HG02678 (cell line): ENCODE measurements around the gene NLE1.
"Not testable (repeated sequence)": the region's sequence is repeated elsewhere in the genome, so short reads cannot be mapped to it uniquely, and the experiment has no call there.

Experiments
- ATAC-seq: cut with Tn5 transposase; IDR thresholded peaks from one replicate; pipeline ENCODE4 v1.9.1; 2021; ENCODE audit warnings: mild to moderate bottlenecking, moderate library complexity; ENCODE audit not compliant: unreplicated experiment

NLE1 gene

DNA sequence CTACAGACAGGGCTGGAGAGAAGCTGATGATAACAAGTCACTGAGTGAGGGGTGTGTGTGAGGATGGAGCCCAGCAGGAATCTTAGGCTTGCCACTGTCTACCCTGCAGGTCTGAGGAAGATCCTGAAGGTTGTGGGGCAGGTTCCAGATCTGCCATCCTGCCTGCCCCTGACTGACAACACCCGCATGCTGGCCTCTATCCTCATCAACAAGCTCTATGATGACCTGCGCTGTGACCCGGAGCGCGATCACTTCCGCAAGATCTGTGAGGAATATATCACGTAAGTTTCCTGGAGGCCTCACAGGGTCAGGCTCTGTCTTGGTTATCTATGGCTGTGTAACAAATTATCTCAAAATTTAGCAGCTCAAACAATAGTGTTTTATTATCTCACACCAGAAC lies 21.8 kb upstream of the NLE1 start:
- no peak for ATAC-seq

- ATAC-seq: no peak
These were observed 20.7 kb upstream of the NLE1 start for GRCh38 chr17:35162755-35163154.

DNA sequence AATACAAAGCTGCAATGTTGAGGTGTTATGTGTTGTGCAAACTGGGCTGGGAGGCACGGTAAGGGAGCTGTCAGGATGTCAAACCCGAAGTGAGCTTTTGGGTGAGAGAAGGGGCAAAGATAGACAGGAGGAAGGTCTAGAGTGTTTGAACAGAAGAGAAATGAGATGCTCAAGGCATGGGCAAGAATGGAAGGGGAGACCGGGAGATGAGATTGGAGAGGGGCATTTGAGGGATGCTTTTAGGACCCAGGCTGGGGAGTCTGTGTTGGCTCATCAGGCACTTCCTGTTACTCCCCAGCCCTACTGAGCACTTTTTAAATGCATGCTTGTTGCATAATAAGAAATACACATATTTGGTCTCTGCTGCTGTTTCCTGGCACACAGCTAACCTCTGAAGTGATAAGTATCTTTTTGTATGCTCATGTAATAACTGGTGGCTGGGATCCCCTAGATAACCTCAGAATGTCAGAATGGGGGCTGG lies 19.2 kb upstream of the NLE1 start:
- no peak for ATAC-seq

- ATAC-seq: no peak
These were observed 18.5 kb upstream of the NLE1 start for GRCh38 chr17:35160354-35161201.

- no peak for ATAC-seq
These were observed 17.8 kb upstream of the NLE1 start for GRCh38 chr17:35159940-35160339.

DNA sequence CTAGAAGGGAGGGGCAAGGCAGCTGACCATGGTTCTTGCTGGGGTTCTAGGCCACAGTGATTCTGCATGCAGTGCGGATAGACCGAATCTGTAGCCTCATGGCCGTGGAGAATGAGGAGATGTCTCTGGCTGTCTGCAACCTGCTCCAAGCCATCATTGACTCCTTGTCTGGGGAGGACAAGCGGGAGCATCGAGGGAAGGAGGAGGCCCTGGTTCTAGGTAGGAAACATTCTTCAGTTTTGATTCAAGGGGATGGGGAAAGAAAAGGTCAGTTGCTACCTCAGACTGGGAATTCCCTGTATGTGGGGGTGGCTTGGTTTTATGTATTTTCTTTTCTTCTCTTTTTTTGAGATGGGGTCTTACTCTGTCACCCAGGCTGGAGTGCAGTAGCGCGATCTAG lies 13.1 kb upstream of the NLE1 start:
- ATAC-seq: no peak

GRCh38 chr17:35154196-35155165 lies 12.4 kb upstream of the NLE1 start:
- no peak for ATAC-seq

GRCh38 chr17:35152421-35153140 lies 10.5 kb upstream of the NLE1 start:
- ATAC-seq: no peak

GRCh38 chr17:35151080-35151479 lies 9.0 kb upstream of the NLE1 start:
- ATAC-seq: not testable (repeated sequence)

DNA sequence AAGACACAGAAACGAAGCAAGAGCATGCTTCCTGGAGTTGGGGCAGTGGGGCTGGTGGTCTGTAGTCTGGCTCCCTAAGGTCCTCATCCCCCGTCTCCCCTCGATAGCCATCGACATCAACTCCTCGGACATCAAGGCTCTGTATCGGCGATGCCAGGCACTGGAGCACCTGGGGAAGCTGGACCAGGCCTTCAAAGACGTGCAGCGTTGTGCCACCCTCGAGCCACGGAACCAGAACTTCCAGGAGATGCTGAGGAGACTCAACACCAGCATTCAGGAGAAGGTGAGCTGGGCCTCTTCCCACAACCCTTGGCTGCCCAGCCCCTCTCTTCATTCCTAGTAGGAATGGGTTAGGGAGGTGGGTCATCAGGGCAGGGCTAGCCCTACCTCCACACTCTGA lies 7.8 kb upstream of the NLE1 start:
- no peak for ATAC-seq

DNA sequence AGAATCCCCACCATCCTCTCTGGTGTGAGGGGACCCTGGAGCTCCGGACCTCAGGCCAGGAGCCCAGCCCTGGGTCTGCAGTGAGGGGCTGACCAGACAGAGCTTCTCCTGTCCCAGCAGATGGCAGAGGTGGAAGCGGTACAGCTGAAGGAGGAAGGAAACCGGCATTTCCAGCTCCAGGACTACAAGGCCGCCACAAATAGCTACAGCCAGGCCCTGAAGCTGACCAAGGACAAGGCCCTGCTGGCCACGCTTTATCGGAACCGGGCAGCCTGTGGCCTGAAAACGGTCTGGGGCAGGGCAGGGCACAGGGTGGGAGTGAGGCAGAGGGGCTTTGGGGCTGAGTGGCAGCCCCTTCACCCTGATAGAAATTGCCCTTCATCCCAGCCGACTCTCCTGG lies 6.0 kb upstream of the NLE1 start:
- ATAC-seq: no peak

GRCh38 chr17:35147375-35147905 lies 5.3 kb upstream of the NLE1 start, which contains the start of gene UNC45B:
Gene UNC45B, plus strand, starts transcription at chr17:35147817. Its CDS starts 447 bp downstream, at chr17:35148264.
- no peak for ATAC-seq

- no peak for ATAC-seq
These were observed 4.2 kb upstream of the NLE1 start for GRCh38 chr17:35146214-35146833.

- no peak for ATAC-seq
These were observed 2.7 kb upstream of the NLE1 start for GRCh38 chr17:35144840-35145239.

- ATAC-seq: no peak
These were observed 329 bp upstream of the NLE1 start for GRCh38 chr17:35142467-35142796.

GRCh38 chr17:35138218-35138617 lies 3.9 kb downstream of the NLE1 start:
- no peak for ATAC-seq

DNA sequence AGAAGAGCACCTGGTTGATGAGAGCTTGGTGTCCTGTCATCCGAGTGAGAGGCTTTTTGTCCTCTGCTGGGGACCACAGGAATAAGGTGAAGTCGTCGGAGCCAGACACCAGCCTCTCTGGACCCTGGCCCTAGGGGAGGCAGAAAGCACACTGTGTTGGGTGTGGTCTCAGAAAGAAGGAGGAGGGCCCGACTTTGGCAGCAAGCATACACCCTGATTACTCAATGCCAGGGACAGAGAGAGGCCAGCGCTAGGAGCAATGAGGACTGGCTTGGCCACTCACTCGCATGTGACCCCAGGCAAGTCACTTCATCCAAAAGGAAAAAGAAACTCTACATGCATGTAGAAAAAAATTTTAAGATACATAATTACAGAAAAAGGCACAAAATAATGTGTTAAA lies 6.8 kb downstream of the NLE1 start:
- ATAC-seq: no peak

GRCh38 chr17:35132816-35133550 lies 9.1 kb downstream of the NLE1 start:
- ATAC-seq: no peak

GRCh38 chr17:35132099-35132498 lies 10.0 kb downstream of the NLE1 start:
- ATAC-seq: no peak

GRCh38 chr17:35130392-35130791 lies 11.7 kb downstream of the NLE1 start:
- ATAC-seq: no peak
